ENCODE results near the gene SAMMSON. TPM values are rescaled to one million over a fixed set of nuclear protein-coding genes. Genes with fewer than 3 reads are reported as not detected.

Gene SAMMSON
- not detected for total RNA-seq

GRCh38 chr3:69999140-70000027, at the start of gene SAMMSON:
Gene SAMMSON (plus strand): TSS chr3:69999733.
- DNase-seq = no peak

DNA sequence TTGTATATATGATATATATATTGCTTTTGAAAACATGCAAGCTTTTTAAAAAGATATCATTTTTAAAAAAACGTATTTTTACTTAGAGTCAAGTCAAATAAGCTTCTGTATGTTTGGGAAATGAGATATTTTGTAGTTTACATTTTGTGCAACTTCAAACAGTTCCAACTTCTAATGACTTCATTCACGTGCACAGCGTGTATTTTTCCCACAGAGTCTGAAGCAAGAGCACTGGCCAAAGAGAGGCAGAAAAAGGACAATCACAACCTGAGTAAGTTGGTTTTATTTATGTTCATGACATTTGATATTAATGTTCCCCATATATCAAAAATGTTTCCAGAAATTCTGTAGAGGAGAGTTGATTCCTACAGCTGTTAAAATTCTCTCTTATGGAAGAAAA, 47.9 kb upstream of the SAMMSON start:
- DNase-seq = no peak

- no peak for DNase-seq
Observed at GRCh38 chr3:69959581-69959980, 40.0 kb upstream of the SAMMSON start.

GRCh38 chr3:69961706-69962439, 37.7 kb upstream of the SAMMSON start:
- no peak for DNase-seq

DNA sequence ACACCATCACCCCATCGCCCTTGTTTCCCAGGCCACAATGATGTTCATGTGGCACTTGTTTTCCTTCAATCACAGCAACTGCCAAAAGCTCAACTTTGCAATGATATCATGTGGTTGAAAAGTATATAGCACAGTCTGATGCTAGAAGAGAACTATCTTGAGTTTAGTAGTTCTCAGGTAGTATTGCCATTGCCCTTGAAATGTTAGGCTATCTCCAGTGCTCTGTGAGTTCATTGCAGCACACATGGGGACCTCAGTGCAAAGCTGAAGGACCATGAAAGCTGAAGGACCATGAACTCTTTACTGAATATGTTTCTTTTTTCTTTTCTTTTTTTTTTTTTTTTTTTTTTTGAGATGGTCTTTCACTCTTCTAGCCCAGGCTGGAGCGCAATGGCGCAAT, 35.9 kb upstream of the SAMMSON start:
- no peak for DNase-seq

DNA sequence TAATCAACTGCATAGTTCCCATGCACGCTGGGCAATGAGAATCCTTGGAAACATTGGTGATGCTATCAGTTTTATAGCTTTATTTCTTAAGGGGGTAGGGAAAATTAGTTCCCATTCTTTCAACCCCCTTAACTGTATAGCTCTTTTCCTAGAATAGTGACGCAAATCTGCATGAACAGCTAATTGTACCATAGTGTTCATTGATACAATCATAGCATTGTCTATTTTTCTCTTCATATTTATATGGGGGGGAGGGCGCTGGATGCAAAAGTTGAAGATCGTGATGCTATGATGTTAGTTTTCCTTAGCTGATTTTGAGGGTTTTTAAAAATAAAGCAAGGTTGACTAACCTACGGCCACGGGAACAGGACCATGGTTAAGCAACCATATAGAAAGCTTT, 32.4 kb upstream of the SAMMSON start:
- DNase-seq = no peak

DNA sequence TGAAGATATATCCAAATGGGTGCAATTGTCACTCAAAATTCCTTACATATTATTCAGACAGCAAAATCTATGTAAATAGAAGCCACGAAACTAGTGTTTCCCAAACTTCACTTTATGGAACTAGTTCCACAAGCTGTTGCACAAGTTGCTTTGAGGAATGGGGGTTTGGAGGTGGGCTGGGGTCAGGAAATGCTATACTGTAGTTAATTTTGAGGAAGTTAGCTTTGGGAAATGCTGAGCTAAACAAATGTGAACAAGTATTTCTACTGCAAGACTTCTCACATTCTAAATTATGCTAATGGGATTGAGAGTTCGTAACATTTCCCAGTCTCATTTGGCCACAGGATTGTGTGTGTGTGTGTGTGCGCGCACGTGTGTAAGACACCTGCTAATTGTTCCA, 28.7 kb upstream of the SAMMSON start:
- DNase-seq = no peak

DNA sequence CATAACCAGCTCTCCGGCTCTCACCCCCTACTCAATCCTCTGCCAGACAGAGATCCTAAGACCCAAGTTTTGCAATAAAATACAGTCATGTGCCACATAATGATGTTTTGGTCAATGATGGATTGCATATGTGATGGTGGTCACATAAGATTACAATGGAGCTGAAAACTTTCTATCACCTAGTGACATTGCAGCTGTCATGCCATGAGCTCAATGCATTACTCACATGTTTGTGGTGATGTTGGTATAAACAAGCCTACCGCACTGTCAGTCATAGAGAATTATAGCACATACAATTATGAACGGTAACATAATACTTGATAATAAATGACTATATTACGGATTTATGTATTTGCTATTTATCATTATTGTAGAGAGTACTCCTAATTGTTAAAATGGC, 26.9 kb upstream of the SAMMSON start:
- DNase-seq = no peak

DNA sequence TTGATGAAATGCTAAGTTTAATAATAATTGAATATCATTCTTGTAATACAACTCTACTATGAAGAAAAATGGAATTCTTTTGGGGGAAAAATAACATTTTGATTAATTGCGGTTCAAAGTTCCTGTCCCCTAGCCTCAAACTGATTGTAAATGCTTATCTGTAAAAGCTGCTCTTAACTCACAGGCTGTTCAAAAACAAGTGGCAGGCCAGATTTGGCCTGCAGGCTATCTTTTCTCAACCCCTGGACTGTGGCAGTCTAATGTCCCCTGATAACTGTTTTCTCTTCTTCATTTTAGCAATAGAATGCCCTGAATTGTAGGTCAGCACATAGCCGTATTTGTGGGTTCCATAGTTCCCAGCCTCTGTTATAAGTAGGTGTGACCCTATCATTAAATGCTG, 23.5 kb upstream of the SAMMSON start:
- DNase-seq = no peak

DNA sequence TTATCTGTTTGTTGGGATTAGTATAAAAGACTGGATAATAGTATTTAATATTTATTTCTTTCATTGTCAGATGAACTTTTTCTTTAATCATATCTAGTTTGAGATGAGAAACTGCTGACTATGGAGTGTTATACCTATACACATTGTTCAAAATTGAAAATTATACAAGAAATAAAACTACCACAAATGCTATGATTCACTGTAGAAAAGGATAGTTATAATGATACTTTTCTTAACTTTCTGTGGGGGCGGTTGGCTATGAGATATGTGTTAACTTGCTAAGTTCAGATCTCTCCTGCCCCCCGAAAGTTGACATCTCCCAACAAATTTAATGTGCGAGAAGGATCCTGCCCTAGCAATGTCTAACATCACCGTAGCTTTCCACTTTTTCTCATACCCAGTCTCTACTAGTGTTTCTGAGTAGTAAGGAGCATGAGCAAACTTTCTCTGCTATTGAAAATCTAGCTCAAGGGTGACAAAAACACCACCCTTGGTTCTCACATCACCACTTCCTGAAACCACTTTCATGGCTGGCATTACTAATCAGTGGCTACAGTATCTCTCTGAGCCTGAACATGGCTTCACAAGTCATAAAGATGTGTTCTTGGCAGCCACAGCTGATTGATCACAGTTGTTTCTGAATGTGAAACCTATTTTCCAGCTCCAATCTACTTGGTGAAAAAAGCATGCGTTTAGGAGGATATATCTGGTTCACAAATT, 15.8 kb upstream of the SAMMSON start:
- DNase-seq = no peak

DNA sequence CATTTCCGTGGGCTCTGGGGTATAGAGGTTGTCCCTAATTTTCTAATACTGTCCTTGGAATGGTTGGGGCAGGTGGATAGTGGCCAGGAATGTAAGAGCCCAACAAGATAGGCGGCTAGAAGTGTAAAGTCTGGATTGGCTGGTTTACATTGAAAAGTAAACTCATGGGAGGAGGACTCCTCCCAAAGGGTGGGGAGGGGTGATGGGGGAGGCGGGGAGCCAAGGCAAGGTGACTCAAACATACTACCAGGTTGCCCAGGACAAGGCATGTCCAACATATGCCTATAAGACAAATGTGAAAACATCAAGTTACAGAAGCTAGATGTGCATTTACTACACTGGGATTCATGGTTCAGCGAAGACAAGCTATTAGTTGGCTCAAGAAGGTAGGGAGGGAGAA, 14.3 kb upstream of the SAMMSON start:
- no peak for DNase-seq

GRCh38 chr3:69986419-69986818, 13.1 kb upstream of the SAMMSON start:
- no peak for DNase-seq

DNA sequence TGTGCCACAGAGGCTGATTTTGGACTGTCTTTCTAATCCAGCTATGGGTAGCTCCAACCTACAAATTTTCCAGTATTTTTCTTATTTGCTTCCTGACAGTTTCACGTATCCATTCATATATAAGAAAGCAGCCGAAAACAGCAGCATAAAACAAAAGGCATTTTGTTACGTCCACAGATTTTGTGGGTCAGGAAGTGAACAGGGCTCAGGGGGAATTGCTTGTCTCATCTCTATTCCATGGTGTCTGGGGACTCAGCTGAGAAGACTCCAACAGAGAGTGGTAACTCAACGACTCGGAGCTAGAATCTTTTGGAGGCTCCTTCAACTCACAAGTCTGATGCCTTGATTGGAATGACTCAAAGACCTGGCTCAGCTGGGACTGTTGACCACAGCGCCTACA, 11.7 kb upstream of the SAMMSON start:
- no peak for DNase-seq

DNA sequence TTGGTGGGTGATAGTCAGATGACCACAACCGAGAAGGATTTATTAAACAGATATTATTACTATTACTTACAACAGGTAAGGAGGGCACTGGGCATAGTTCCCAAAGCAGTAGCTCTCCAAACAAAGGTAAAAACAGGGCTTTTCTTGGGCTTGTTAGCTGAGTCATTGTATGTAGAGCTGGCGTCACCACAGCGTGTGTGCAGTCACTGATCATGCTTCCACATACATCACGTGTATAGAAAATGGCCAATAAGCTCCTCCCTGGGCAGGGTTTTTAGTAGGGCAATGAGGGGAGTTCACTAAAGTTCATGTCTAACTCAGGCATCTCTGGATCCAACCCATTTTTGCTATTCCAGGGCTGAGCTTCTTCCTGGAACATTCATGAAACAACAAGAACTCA, 5.8 kb upstream of the SAMMSON start:
- DNase-seq = no peak

GRCh38 chr3:69994919-69995318, 4.6 kb upstream of the SAMMSON start:
- no peak for DNase-seq

- DNase-seq = no peak
Observed at GRCh38 chr3:69997631-69998307, 1.8 kb upstream of the SAMMSON start.

- DNase-seq = no peak
Observed at GRCh38 chr3:69998759-69999139, 784 bp upstream of the SAMMSON start.

GRCh38 chr3:70000028-70000410, 486 bp downstream of the SAMMSON start:
- DNase-seq = no peak

- no peak for DNase-seq
Observed at GRCh38 chr3:70000563-70001081, 1.1 kb downstream of the SAMMSON start.

DNA sequence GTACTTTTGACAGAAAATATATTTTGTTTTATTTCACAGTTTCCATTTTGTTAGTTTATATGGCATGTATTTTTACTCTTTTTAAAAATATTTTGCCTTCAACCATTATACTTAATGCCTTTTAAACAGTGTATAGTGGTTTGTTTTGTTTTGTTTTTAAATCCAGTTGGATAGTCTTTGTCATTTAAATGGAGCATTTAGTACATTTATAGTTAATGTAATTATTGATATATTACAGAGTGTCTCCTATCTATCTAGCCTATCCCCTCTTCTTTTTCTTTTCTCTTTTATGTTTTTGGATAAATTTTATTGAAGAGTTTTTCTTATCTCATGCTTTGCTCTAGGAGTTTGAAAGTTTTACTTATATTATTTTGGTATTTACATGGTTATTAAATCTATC, 3.6 kb downstream of the SAMMSON start:
- no peak for DNase-seq

GRCh38 chr3:70006089-70006488, 6.6 kb downstream of the SAMMSON start:
- no peak for DNase-seq

DNA sequence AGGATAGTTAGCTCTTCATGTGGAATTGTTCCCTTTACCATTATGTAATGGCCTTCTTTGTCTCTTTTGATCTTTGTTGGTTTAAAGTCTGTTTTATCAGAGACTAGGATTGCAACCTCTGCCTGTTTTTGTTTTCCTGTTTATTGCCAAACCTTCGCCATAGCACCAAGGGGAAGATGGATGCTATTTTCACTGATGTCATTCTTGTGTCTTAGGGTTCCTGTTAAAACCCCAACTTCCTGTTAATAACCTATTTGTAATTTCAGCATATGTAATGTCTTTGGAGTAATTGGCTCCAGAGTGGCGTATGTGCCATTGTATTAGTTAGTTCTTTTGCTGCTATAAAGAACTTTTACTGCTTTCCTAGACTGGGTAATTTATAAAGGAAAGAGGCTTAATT, 10.8 kb downstream of the SAMMSON start:
- DNase-seq = no peak

GRCh38 chr3:70011582-70011981, 12.0 kb downstream of the SAMMSON start:
- no peak for DNase-seq

Data from effector CD4-positive, alpha-beta T cell (primary cell).